HG02943 (cell line): ENCODE results near the gene TUBGCP6.
"Not testable (repeated sequence)": the region's sequence is repeated elsewhere in the genome, so short reads cannot be mapped to it uniquely, and the experiment has no call there.

Source experiments
- ATAC-seq: cut with Tn5 transposase; IDR thresholded peaks from one replicate; pipeline ENCODE4 v1.9.1; 2021; ENCODE audit warnings: mild to moderate bottlenecking, low read depth, moderate library complexity; ENCODE audit not compliant: unreplicated experiment

TUBGCP6 gene

DNA sequence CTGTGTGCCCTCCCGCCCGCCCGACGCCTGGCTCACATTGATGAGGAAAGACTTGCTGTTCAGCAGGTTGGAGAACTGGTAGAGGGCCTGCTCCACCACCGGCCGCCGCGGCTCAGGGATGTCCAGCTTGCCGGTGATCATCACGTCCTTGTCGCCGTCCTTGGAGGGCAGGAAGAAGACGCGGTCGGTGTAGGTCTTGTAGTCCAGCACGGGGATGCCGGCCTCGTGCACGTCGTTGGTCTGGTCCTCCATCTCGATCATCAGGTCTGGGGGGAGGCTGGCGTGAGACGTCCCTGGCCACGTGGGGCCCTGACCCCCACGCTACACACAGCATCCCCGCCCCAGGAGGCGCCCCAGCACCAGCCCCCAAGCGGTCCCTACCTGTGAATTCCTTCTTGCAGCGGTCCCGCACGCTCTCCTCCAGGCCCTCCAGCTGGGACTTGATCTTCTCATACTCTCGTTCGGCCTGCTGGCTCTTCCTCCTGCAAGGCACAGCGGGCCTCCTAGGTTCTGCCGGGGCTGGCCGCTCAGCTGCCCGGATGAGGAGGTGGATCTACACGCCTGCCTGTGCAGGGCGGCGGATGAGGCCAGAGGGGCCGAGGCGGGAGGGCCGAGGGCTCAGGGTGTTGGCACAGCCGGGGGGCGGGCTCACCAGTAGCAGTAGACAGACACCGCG, 36.0 kb upstream of the TUBGCP6 start:
- no peak for ATAC-seq

DNA sequence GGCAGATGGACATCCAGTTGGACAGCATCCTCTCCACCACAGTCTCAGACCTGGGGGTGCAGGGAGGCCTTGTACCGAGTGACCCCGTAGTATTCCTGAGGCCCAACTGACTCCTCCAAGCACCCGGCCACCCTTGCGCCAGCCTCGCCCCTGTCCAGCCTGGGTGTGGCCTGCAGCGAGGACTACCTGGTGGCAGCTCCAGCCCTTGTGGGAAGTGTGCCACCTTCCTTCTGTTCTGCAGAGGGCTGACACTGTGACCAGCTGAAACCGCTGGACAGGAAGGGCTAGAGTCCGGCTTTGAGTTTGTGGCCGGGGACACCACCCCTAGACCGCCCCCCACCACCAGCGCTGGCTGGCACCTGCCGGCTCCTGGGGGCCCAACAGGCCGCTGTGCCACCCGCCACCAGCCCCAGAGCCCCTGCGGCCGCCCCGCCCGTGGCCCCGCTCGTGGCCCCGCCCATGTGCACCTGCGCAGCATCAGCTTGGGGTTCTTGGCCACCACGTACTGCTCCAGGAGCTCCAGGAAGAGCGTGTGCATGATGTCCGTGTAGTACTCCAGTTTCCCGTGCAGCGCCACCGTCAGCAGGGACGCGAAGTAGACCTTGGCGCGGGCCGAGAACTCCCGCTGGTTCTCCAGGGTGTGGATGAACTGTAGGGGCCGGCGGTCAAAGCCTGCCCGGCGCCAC, 35.3 kb upstream of the TUBGCP6 start:
- no peak for ATAC-seq

DNA sequence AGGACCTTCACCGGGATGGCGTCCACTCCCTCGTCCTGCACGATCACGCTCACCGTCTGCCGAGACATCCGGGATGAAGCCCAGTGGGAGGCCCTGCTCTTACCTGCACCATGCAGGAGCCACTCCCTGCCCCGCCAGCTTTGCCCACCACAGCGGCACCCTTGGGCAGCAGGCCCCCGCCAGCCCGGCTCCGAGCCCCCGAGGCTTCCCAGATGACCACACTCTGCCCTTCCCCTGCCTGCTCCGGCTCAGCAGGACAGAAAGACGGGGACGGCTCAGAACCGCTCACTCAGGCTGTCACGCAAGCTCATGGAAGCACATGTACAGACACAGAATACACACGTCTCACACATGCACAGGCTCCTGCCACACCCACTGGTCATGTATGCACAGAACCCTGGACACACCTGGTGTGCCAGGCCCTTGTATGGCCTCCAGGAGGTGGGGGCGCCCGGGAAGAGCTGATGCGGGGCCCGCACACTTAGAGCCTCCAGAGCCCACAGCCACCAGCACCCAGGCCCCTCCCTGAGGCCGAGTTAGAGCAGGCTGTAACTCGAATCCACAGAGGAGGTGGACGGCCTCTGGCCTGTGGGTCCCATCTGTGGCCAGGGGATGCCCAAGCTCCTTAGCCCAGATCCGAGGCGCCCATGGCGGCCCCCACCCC, 34.3 kb upstream of the TUBGCP6 start:
- ATAC-seq = no peak

DNA sequence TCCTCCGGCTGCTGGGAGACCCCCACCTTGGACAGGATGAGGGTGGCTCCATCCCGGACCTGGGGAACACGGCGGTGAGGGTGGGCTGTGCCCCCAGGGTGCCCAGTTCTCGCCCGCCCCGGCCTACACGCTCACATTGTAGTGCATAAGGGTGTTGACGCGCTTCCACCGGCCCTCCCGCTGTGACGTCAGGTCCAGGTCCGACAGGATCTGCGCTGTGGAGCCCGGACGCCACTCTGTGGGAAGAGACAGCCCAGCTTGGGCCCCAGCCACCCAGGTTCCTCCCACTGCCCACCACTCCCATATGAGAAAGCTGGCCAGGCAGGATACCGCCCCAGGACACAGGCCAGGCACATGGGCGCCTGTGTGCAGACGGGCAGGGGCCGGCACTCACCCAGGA, 33.6 kb upstream of the TUBGCP6 start:
- no peak for ATAC-seq

DNA sequence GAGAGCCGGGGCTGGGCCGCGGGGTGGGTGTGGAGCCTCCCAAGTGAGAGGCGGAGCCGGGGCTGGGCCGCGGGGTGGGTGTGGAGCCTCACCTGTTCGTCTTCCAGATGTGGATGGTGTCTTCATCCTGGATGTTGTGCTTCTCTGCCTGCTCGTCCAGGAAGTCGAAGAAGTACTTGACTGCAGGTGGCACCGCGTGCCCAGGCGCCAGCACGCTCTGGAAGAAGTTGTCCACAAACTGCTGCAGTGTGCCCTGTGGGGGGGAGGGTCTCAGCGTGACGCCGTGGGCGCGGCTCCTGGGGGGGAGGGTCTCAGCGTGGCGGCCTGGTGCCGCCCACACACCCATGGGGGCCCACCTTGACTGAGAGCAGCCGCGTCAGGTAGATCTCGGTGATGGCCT, 32.9 kb upstream of the TUBGCP6 start:
- ATAC-seq = no peak

DNA sequence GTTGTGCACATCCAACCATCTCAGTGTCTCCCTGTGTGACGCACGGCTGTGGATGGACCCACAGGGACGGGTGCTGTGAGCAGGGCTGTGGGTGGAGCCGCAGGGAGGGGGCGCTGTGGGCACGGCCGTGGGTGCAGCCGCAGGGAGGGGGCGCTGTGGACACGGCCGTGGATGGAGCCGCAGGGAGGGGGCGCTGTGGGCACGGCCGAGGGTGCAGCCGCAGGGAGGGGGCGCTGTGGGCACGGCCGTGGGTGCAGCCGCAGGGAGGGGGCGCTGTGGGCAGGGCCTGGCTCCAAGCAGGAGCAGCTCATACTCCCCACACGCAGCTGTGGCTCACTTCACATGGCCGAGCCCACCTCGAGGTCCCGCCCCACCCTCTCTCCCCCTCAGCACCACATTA, 31.3 kb upstream of the TUBGCP6 start:
- ATAC-seq = peak; percentile 59

DNA sequence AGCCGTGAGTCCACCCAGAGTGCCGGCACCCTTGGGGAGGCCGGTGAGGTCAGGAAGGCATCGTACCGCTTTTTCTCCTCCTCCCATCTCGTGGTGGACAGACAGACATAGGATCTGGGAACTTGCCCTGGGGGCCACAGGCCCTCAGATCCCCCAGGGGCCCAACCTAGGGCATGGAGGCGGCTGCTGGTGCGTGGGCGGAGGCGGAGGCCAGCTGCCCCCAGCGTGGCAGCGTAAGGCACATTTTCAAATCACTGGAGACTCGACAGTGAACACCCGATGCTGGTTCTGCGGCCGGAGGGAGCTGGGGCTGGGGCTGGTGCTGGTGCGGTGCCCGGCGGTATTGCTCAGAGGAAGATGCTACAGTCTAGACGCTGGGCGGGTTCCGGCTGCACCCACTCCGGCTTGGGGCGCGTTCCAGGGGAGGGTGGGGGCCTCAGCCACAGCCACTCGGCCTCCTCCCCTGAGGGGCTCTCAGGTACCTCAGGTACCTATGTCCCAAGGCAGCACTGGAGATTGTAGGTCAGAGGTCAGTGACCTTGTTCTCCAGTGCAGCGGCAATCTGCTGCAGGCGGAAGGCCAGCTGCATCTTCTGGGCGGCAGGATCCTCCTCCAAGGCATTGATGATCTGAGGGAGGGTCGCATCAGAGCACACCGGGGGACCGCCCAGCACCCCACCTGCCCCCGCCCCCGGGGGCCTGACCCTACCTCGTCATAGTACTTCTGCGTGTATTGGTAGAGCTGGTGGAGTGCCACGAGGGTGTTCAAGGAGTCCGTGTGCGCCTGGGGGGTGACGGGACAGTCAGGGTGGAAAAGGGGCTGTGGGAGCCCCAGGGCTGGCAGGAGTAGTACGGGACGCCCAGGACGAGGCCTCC, 30.6 kb upstream of the TUBGCP6 start:
- ATAC-seq = no peak

DNA sequence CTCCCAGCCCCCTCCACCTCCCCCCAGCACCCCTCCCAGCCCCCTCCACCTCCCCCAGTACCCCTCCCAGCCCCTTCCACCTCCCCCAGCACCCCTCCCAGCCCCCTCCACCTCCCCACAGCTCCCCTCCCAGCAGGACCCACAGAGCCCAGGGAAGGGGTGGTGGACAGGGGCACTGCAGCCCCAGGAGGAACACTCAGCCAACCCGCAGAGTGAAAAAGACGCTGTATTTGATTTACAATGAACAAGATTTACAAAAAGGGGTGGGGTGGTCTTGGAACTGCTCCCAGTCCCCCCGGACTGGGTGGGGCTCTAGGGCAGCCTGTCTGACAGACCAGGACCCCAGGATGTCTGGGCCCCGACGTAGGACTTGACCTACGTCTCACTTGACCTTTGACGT, 29.9 kb upstream of the TUBGCP6 start:
- ATAC-seq = no peak

DNA sequence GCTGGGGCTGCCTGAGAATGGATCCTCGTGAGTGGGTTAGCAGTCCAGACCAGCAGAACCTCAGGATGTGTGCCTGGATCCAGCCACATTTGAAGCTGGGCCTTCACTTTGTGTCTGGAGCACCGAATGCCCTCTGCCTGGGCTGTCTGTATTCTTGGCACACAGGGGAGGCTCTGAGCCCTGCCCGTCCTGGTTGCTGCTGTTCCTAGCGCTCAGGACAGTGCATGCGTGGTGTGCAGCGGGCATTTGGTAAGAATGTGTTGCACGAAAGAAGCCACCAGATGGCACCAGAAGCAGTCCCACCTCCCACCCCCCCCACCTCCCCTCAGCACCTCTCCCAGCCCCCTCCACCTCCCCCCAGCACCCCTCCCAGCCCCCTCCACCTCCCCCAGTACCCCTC, 29.5 kb upstream of the TUBGCP6 start:
- ATAC-seq = no peak

DNA sequence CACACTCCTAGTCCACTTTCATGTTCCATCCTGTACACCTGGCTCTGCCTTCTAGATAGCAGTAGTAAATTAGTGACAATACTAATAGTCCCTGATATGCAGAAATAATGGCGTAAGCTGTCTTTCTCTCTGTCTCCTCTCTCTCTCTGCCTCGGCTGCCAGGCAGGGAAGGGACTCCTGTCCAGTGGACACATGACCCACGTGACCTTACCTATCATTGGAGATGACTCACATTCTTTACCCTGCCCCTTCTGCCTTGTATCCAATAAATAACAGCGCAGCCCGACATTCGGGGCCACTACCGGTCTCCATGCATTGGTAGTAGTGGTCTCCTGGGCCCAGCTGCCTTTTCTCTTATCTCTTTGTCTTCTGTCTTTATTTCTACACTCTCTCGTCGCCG, 29.0 kb upstream of the TUBGCP6 start:
- ATAC-seq = not testable (repeated sequence)

DNA sequence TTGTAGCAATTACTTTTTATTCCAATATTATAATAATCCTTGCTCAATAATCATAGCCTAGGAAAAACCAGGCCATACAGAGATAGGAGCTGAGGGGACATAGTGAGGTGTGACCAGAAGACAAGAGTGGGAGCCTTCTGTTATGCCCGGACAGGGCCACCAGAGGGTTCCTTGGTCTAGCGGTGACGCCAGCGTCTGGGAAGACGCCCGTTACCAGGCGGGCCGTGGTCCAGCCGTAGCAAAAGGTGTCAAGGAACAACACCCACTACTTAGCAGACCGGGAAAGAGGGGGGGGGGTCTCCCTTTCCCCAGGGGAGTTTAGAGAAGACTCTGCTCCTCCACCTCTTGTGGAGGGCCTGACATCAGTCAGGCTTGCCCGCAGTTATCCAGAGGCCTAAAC, 28.5 kb upstream of the TUBGCP6 start:
- ATAC-seq = not testable (repeated sequence)

DNA sequence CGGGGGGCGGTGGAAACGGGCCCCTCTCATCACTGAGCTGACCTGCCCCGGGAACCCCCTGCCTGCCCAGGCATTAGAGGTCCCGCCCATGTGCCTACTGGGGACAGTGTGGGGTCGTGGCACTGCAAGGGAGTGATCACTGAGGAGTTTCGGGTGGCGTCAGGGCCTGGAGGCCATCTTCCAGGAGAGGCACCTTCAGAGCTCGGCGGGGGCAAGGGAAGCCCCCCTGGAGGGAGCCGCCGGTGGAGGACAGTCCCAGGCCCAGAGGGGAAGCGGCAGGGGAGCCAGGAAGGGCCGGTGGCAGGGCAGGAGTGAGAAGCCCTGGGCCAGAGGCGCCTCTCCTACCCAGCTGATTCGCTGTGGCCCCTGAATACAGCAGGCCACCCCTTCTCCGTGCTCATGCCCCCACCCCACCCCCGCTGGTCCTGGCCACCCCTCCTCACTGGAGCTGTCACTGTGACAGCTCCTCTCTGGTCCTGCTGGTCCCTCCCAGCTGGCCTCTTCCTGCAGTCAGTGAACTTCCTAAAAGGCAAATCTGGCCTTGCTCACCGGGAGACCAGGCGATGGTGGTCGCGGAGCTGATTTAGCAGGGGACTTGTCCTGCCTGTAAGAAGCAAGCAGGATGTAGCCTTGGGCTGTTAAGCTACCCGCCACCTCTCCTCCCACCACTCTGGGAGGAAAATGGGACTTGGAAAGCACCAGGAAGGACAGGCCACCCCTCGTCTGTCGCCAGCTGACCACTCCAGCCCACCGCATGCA, 27.4 kb upstream of the TUBGCP6 start:
- ATAC-seq = no peak

DNA sequence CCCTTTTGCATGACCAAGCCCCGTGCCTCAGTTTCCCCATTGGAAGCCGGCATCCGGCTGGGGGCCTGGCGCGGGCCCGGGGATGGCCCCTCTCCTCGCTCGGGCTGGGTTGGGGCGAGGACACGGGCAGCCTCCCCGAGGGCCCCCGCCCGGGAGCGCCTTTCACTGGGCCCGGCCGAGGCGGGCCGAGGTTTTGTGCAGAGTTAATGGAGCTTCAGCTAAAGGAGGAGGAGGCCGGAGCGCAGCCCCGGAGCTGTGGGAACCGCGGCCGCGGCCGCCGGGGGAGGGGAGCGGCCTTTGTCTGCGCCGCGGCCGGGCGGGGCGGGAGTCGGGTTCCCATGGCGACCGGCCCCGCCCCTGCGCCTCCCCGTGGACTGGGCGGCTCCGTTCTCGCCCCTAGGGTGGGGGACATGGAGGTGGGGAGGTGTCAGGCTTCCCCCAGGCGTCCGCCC, 26.7 kb upstream of the TUBGCP6 start:
- ATAC-seq = no peak

DNA sequence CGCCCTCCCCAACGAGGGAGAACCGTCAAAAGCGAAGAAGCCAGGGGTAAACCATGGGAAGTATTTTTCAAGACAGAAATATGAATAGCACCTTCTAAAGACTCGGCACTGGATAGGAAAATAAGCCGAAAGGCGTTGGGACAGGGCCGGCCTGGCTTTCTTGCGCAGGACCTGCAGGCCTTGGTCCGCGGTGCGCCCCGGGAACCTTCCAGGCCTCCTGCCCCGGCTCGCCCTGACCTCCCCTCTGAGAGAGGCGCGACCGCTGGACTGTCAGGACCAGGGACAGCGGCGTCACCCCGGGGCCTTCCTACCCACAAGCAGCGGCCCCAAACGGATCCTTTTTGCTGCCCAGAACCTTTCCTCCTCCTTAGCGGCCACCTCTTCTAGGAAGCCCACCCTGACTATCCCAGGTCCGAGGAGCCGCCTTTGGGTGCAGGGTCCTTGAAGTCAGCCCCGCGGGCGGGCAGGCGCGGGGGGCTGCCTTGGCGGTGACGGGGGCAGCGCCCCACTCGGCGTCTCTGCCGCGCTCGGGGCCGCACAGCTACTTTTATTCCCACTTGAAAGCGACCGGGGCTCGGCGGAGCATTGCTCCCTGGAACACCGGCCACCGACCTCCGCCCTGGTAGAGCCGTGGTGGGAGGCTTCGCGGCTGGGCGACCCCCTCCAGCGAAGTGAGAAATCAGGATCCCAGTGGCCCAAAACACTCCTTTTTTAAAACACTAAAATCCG, 26.0 kb upstream of the TUBGCP6 start:
- ATAC-seq = no peak

DNA sequence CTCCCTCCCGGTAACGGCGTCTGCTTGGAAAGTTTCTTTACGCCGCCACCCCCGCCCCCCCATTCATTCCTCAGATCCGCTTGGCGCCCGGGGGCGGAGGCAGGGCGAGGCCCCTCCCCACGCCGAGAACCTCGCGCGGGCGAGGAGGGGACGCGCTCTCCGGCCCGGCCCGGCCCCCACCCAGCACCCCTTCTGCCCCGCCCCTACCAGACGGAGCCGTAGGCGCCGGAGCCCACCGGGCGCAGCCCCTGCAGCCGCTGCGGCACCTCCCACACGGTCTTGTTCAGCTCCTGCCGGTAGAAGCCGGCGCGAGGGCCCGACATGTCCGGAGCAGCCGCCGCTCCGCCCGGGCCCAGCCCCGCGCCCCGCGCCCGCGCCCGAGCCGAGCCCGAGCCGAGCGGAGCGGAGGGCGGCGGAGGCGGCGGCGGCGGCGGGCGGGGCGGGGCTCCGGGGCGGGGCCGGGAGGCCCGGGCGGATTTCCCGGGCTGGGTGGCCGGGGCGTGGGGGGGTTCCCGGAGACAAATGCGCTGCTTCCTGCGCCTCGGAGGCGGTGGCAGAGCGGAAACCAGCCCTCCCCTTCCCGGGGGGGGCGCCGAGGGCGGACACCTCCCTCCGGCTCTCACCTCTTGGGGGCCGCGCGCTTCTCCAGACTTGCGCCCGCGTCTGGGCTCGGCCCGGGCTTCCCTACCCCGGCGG, 25.3 kb upstream of the TUBGCP6 start, which contains the start of gene MAPK11:
TSS of gene MAPK11 (minus strand) at position 411 of the 696 bp plus-strand sequence. CDS start at position 323, 88 bp downstream.
- no peak for ATAC-seq

DNA sequence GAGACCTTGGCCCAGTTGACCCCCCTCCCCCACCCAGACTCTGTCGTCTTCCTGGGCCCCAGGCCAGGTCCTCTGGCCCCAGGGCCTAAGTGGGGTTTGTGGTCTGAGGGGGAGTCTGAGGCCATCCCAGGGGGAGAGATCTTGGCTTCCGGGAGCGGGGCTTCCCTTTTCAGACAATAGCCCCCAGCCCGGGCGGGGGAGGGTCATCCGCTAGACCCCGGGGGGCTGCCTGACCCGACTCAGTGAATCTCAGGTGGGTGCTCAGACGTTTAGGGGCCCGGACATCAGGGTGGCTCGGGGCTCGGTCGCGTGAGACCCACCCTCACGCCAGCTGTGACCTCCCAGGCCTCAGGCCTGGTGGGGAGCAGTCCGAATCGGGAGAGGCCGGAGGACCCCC, 24.7 kb upstream of the TUBGCP6 start:
- no peak for ATAC-seq

DNA sequence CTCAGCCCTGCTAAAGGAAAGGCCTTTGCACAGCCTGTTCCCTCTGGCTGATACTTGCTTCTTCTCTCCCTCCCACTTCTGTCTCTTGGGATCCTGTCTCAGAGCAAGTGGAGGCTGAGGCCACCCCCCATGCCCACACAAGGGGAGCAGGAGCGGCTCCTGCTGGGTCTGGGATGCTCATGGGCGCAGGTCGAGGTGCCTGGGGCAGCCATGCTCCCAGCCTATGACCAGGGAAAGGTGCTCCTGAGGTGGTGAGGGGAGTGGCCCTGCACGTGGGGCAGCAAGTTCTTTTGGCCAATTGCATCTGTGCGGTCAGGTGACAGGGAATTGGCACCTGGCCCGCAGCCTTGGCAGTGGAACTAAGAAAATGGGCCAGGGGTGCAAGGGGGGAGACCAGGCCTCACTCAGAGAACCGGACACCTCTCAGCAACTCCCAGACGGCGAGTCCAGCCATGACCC, 23.9 kb upstream of the TUBGCP6 start:
- ATAC-seq = no peak

DNA sequence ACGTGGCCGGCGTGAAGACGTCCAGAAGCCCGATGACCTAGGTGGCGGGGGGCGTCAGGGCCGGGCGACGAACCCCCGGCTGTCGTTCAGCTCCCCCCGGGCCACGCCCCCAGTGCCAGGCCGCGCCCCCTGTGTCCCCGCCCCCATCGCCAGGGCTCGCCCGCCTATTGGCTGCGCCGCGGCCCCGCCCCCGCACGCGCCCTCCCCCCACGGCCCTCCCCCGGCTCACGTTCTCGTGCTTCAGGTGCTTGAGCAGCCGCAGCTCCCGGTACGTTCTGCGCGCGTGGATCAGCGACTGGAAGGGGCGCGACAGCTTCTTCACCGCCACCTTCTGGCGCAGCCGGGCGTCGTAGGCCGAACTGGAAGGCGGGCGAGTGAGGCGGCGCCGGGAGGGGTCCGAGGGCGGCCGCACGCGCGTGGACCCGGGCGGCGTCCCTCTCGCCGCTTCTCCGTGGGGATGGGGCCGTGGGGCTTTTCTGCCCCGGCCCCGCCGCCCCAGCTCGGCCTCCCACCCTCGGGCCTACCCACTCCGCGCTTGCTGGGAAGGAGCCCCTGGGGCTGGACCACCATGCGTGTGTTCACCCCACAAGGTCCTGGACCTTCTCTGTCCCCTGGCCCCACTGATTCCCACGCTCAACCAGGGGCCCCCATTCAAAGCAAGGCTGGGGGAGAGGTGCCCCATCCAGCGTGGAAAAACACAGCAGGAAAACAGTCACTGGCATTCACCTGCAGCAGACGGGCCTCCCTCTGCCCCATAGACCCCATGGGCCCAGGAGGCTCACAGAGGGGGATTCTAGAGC, 23.0 kb upstream of the TUBGCP6 start:
- ATAC-seq = no peak
